ENCODE results near the gene ZNF407. TPM values are rescaled to one million over a fixed set of nuclear protein-coding genes. Genes with fewer than 3 reads are reported as not detected.

Gene ZNF407
- total and polyA plus RNA-seq, 2 experiments from 2014 or later, result 2.1 to 10.4 TPM

DNA sequence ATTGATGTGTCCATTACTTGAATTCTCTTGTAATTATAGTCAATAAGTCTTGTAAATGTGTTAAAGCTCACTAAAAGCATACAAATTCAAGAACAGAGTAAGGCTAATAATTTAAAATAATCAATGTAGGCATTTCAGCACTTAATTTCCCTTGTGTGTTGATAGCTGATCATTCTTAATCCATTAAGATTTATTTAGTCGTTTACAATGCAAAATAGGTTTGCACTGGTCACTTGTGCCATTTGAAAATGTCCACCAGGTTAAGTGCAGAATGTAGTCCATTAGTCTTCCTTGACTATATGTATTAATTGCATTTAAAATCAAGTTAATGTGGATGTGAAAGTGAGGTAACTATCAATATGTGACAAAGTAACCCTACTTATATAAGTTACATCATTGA is 39.4 kb downstream of the ZNF407 start (continued):
- TF ChIP-seq, protein P1, sequence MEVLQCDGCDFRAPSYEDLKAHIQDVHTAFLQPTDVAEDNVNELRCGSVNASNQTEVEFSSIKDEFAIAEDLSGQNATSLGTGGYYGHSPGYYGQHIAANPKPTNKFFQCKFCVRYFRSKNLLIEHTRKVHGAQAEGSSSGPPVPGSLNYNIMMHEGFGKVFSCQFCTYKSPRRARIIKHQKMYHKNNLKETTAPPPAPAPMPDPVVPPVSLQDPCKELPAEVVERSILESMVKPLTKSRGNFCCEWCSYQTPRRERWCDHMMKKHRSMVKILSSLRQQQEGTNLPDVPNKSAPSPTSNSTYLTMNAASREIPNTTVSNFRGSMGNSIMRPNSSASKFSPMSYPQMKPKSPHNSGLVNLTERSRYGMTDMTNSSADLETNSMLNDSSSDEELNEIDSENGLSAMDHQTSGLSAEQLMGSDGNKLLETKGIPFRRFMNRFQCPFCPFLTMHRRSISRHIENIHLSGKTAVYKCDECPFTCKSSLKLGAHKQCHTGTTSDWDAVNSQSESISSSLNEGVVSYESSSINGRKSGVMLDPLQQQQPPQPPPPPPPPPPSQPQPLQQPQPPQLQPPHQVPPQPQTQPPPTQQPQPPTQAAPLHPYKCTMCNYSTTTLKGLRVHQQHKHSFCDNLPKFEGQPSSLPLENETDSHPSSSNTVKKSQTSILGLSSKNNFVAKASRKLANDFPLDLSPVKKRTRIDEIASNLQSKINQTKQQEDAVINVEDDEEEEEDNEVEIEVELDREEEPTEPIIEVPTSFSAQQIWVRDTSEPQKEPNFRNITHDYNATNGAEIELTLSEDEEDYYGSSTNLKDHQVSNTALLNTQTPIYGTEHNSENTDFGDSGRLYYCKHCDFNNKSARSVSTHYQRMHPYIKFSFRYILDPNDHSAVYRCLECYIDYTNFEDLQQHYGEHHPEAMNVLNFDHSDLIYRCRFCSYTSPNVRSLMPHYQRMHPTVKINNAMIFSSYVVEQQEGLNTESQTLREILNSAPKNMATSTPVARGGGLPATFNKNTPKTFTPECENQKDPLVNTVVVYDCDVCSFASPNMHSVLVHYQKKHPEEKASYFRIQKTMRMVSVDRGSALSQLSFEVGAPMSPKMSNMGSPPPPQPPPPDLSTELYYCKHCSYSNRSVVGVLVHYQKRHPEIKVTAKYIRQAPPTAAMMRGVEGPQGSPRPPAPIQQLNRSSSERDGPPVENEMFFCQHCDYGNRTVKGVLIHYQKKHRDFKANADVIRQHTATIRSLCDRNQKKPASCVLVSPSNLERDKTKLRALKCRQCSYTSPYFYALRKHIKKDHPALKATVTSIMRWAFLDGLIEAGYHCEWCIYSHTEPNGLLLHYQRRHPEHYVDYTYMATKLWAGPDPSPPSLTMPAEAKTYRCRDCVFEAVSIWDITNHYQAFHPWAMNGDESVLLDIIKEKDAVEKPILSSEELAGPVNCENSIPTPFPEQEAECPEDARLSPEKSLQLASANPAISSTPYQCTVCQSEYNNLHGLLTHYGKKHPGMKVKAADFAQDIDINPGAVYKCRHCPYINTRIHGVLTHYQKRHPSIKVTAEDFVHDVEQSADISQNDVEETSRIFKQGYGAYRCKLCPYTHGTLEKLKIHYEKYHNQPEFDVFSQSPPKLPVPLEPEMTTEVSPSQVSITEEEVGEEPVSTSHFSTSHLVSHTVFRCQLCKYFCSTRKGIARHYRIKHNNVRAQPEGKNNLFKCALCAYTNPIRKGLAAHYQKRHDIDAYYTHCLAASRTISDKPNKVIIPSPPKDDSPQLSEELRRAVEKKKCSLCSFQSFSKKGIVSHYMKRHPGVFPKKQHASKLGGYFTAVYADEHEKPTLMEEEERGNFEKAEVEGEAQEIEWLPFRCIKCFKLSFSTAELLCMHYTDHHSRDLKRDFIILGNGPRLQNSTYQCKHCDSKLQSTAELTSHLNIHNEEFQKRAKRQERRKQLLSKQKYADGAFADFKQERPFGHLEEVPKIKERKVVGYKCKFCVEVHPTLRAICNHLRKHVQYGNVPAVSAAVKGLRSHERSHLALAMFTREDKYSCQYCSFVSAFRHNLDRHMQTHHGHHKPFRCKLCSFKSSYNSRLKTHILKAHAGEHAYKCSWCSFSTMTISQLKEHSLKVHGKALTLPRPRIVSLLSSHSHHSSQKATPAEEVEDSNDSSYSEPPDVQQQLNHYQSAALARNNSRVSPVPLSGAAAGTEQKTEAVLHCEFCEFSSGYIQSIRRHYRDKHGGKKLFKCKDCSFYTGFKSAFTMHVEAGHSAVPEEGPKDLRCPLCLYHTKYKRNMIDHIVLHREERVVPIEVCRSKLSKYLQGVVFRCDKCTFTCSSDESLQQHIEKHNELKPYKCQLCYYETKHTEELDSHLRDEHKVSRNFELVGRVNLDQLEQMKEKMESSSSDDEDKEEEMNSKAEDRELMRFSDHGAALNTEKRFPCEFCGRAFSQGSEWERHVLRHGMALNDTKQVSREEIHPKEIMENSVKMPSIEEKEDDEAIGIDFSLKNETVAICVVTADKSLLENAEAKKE (CRISPR knock-in tag; IDR thresholded peaks at IDR 0.05), result no peak
- TF ChIP-seq POLR2AphosphoS5 (IDR thresholded peaks at IDR 0.05; ENCODE audit: low read depth) (no peak), EZH2phosphoT487 (IDR thresholded peaks at IDR 0.05; ENCODE audit: unreplicated experiment) (no peak), ZNF331 (CRISPR knock-in tag; IDR thresholded peaks at IDR 0.05; ENCODE audit: low read depth) (no peak)
- TF ChIP-seq, protein P2, sequence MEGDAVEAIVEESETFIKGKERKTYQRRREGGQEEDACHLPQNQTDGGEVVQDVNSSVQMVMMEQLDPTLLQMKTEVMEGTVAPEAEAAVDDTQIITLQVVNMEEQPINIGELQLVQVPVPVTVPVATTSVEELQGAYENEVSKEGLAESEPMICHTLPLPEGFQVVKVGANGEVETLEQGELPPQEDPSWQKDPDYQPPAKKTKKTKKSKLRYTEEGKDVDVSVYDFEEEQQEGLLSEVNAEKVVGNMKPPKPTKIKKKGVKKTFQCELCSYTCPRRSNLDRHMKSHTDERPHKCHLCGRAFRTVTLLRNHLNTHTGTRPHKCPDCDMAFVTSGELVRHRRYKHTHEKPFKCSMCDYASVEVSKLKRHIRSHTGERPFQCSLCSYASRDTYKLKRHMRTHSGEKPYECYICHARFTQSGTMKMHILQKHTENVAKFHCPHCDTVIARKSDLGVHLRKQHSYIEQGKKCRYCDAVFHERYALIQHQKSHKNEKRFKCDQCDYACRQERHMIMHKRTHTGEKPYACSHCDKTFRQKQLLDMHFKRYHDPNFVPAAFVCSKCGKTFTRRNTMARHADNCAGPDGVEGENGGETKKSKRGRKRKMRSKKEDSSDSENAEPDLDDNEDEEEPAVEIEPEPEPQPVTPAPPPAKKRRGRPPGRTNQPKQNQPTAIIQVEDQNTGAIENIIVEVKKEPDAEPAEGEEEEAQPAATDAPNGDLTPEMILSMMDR (conservative IDR thresholded peaks at IDR 0.05; ENCODE audit: low read depth in 2 of 2), result no peak

DNA sequence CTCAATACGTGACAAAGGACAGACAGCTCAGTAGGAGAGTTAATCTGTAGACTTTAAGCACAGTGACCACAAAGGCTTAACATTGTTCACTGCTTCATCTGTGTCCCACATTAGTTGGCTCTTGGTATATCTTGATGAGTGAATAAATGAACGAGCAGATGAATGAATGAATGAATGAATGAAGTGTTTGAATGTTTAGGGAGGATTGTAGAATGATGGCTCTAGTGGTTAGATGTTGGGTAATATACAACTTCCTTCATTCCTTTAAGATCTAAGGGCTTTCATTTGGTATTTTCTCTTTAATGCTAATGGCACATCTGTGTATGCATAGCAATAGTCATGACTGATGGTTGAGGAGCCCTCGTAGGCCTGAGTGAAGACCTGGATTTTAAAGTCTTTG is 40.5 kb downstream of the ZNF407 start:
- no peaks in the 10 kb centered on the region for H4K20me1 ChIP-seq (replicated peaks; ENCODE audit: insufficient read depth)
- H3K27me3 ChIP-seq (ENCODE audit: insufficient read depth), result no peaks in the 10 kb centered on the region
- H3K79me2 ChIP-seq (replicated peaks; ENCODE audit: insufficient read depth), result no peaks in the 10 kb centered on the region
- H3K36me3 ChIP-seq (ENCODE audit: insufficient read depth), result no peaks in the 10 kb centered on the region; the same call in 1 of the 2 replicates
- no peaks in the 10 kb centered on the region for H3K9me2 ChIP-seq (ENCODE audit: insufficient read depth)
- Mint-ChIP-seq H3K36me3 (ENCODE audit: low read depth) (no peaks in the 10 kb centered on the region), H3K9me3 (no peaks in the 10 kb centered on the region), H3K27me3 (ENCODE audit: insufficient read depth, low read depth, poor library complexity) (no peaks in the 10 kb centered on the region), H3K4me1 (peaks cover 37% of the 10 kb centered on the region), H3K4me3 (no peak overlapping the region), H3K27ac (no peak overlapping the region)
- no peak overlapping the region for H2AFZ ChIP-seq
- H3K4me2 ChIP-seq, result no peak overlapping the region
- peaks cover 30% of the 10 kb centered on the region for H3K4me1 ChIP-seq (ENCODE audit: insufficient read depth)
- DNase-seq (ENCODE audit: low spot score), result no peak
- no peaks in the 10 kb centered on the region for H3F3A ChIP-seq (replicated peaks; ENCODE audit: low read depth)
- H3K27ac ChIP-seq (ENCODE audit: low read depth), result no peak overlapping the region
- no peak for ATAC-seq
- H3K4me3 ChIP-seq, result no peak overlapping the region
- TF ChIP-seq NANOG (IDR thresholded peaks at IDR 0.05; ENCODE audit: borderline replicate concordance) (no peak), EZH2 (IDR thresholded peaks at IDR 0.05; ENCODE audit: low read depth, unreplicated experiment) (no peak), CREB1 (CRISPR knock-in tag; IDR thresholded peaks at IDR 0.05; ENCODE audit: low read depth) (no peak)
- TF ChIP-seq, protein P1 (CRISPR knock-in tag; IDR thresholded peaks at IDR 0.05), result no peak
